ENCODE data around the gene TTC23L. TPM values are rescaled to one million over a fixed set of nuclear protein-coding genes. Genes with fewer than 3 reads are reported as not detected.

TTC23L gene
- total and polyA plus RNA-seq, 2 experiments from 2014 or later: 0.07 TPM; not detected in 1

GRCh38 chr5:34849253-34849652, 10.3 kb downstream of the TTC23L start:
- Histone ChIP-seq H3K36me3 (replicated peaks; ENCODE audit: insufficient read depth, low read depth) (no peaks in the 10 kb centered on the region), H3K4me2 (no peak overlapping the region), H3K9me2 (replicated peaks; ENCODE audit: insufficient read depth) (no peaks in the 10 kb centered on the region), H3K27ac (no peak overlapping the region), H3K4me3 (no peak overlapping the region), H2AFZ (no peak overlapping the region), H3K4me1 (ENCODE audit: insufficient read depth) (no peaks in the 10 kb centered on the region), H4K20me1 (ENCODE audit: insufficient read depth, poor library complexity, severe bottlenecking) (no peaks in the 10 kb centered on the region), H3K9me3 (ENCODE audit: low read depth) (no peaks in the 10 kb centered on the region), H3K79me2 (no peaks in the 10 kb centered on the region), H3K27me3 (no peaks in the 10 kb centered on the region)
- TF ChIP-seq CTCF (IDR thresholded peaks at IDR 0.05; ENCODE audit: poor library complexity) (no peak), EZH2phosphoT487 (IDR thresholded peaks at IDR 0.05; ENCODE audit: low read depth, severe bottlenecking, unreplicated experiment) (no peak), EZH2 (IDR thresholded peaks at IDR 0.05; ENCODE audit: borderline replicate concordance) (no peak)
- 96% methylated on average over 3 of the region's 3 CpGs for WGBS (ENCODE audit: low lambda C conversion rate, missing lambda C conversion rate)
- no peak for DNase-seq (ENCODE audit: low spot score)

- H3K9me2 ChIP-seq (replicated peaks; ENCODE audit: insufficient read depth): no peaks in the 10 kb centered on the region
- no peak overlapping the region for H3K4me2 ChIP-seq
- TF ChIP-seq CTCF (IDR thresholded peaks at IDR 0.05; ENCODE audit: poor library complexity) (no peak), EZH2phosphoT487 (IDR thresholded peaks at IDR 0.05; ENCODE audit: low read depth, severe bottlenecking, unreplicated experiment) (no peak), EZH2 (IDR thresholded peaks at IDR 0.05; ENCODE audit: borderline replicate concordance) (no peak)
- H3K36me3 ChIP-seq (replicated peaks; ENCODE audit: insufficient read depth, low read depth): no peaks in the 10 kb centered on the region
- no peaks in the 10 kb centered on the region for H3K27me3 ChIP-seq
- H2AFZ ChIP-seq: no peak overlapping the region
- H4K20me1 ChIP-seq (ENCODE audit: insufficient read depth, poor library complexity, severe bottlenecking): no peaks in the 10 kb centered on the region
- WGBS (ENCODE audit: low lambda C conversion rate, missing lambda C conversion rate): 84% methylated on average over 4 of the region's 4 CpGs
- no peaks in the 10 kb centered on the region for H3K79me2 ChIP-seq
- no peak overlapping the region for H3K27ac ChIP-seq
- no peak overlapping the region for H3K4me3 ChIP-seq
- no peaks in the 10 kb centered on the region for H3K9me3 ChIP-seq (ENCODE audit: low read depth)
- no peak for DNase-seq (ENCODE audit: low spot score)
- H3K4me1 ChIP-seq (ENCODE audit: insufficient read depth): no peaks in the 10 kb centered on the region
Measured at GRCh38 chr5:34854459-34855174, 15.7 kb downstream of the TTC23L start.

GRCh38 chr5:34857161-34857560, 18.2 kb downstream of the TTC23L start:
- H3K79me2 ChIP-seq: no peaks in the 10 kb centered on the region
- H3K27ac ChIP-seq: no peak overlapping the region
- H2AFZ ChIP-seq: no peak overlapping the region
- H4K20me1 ChIP-seq (ENCODE audit: insufficient read depth, poor library complexity, severe bottlenecking): no peaks in the 10 kb centered on the region
- TF ChIP-seq CTCF (IDR thresholded peaks at IDR 0.05; ENCODE audit: poor library complexity): no peak
- TF ChIP-seq EZH2phosphoT487 (IDR thresholded peaks at IDR 0.05; ENCODE audit: low read depth, severe bottlenecking, unreplicated experiment): no peak
- TF ChIP-seq EZH2 (IDR thresholded peaks at IDR 0.05; ENCODE audit: borderline replicate concordance): no peak
- no peak overlapping the region for H3K4me3 ChIP-seq
- WGBS (ENCODE audit: low lambda C conversion rate, missing lambda C conversion rate): 94% methylated on average over 3 of the region's 3 CpGs
- H3K9me2 ChIP-seq (replicated peaks; ENCODE audit: insufficient read depth): no peaks in the 10 kb centered on the region
- no peak for DNase-seq (ENCODE audit: low spot score)
- no peaks in the 10 kb centered on the region for H3K27me3 ChIP-seq
- no peaks in the 10 kb centered on the region for H3K36me3 ChIP-seq (replicated peaks; ENCODE audit: insufficient read depth, low read depth)
- no peak overlapping the region for H3K4me2 ChIP-seq
- no peaks in the 10 kb centered on the region for H3K4me1 ChIP-seq (ENCODE audit: insufficient read depth)
- H3K9me3 ChIP-seq (ENCODE audit: low read depth): no peaks in the 10 kb centered on the region
